Endometrial microvascular endothelial cells (primary cell): Measurements from ENCODE around the gene PPP3CA. TPM values are rescaled to one million over a fixed set of nuclear protein-coding genes. Genes with fewer than 3 reads are reported as not detected.
"Not testable (repeated sequence)": the region's sequence is repeated elsewhere in the genome, so short reads cannot be mapped to it uniquely, and the experiment has no call there.

Experiments
- in situ Hi-C: cut with HindIII; loops from 2 replicates; pipeline ENCODE4 v1.10.0; 2017; ENCODE audit warnings: low sequenced_read_pairs, low pct_unique_long_range_greater_than_20kb; ENCODE audit errors: inconsistent ontology term
- total RNA-seq: library from RNA; depleted of rRNA; stranded (reverse); fragments of >200 nt; gene quantifications from one replicate; pipeline ENCODE4 v1.2.3, GENCODE V29; 2015; ENCODE audit errors: inconsistent ontology term

The PPP3CA gene
- total RNA-seq, 1 donor from 2014 or later, result 33.0 TPM

- in situ Hi-C loops, result no loop called here
Measured at GRCh38 chr4:101018836-101019235, 328.5 kb downstream of the PPP3CA start.

GRCh38 chr4:101014417-101014816, 332.9 kb downstream of the PPP3CA start:
- in situ Hi-C loops, result no loop called here

GRCh38 chr4:101010987-101011386, 336.3 kb downstream of the PPP3CA start:
- in situ Hi-C loops, result no loop called here

GRCh38 chr4:101009471-101009870, 337.9 kb downstream of the PPP3CA start:
- in situ Hi-C loops, result no loop called here

- in situ Hi-C loops, result no loop called here
Measured at GRCh38 chr4:101008503-101008902, 338.8 kb downstream of the PPP3CA start.

GRCh38 chr4:101005659-101006058, 341.7 kb downstream of the PPP3CA start:
- in situ Hi-C loops, result no loop called here

GRCh38 chr4:101000496-101000895, 346.8 kb downstream of the PPP3CA start:
- in situ Hi-C loops, result no loop called here

- in situ Hi-C loops, result no loop called here
Measured at GRCh38 chr4:100995671-100996070, 351.7 kb downstream of the PPP3CA start.

GRCh38 chr4:100995002-100995401, 352.3 kb downstream of the PPP3CA start:
- in situ Hi-C loops, result not testable (repeated sequence)

- in situ Hi-C loops, result not testable (repeated sequence)
Measured at GRCh38 chr4:100991332-100992069, 355.8 kb downstream of the PPP3CA start.

- in situ Hi-C loops, result no loop called here
Measured at GRCh38 chr4:100989401-100989800, 357.9 kb downstream of the PPP3CA start.

GRCh38 chr4:100988876-100989275, 358.4 kb downstream of the PPP3CA start:
- in situ Hi-C loops, result no loop called here

- in situ Hi-C loops, result no loop called here
Measured at GRCh38 chr4:100986360-100986868, 360.9 kb downstream of the PPP3CA start.

- in situ Hi-C loops, result no loop called here
Measured at GRCh38 chr4:100985576-100985975, 361.8 kb downstream of the PPP3CA start.

- in situ Hi-C loops, result no loop called here
Measured at GRCh38 chr4:100984901-100985300, 362.4 kb downstream of the PPP3CA start.

GRCh38 chr4:100983426-100983825, 363.9 kb downstream of the PPP3CA start:
- in situ Hi-C loops, result no loop called here

- in situ Hi-C loops, result no loop called here
Measured at GRCh38 chr4:100982345-100982744, 365.0 kb downstream of the PPP3CA start.

GRCh38 chr4:100981447-100982204, 365.7 kb downstream of the PPP3CA start:
- in situ Hi-C loops, result no loop called here

GRCh38 chr4:100979736-100980135, 367.6 kb downstream of the PPP3CA start:
- in situ Hi-C loops, result no loop called here

GRCh38 chr4:100977746-100978397, 369.5 kb downstream of the PPP3CA start:
- in situ Hi-C loops, result no loop called here
